ENCODE measurements around the gene LPCAT4. TPM values are rescaled to one million over a fixed set of nuclear protein-coding genes. Genes with fewer than 3 reads are reported as not detected.
A peak's percentile ranks its signal among the peaks of the same experiment; 100 is the strongest.

The LPCAT4 gene
- total and polyA plus RNA-seq, 9 of the 15 experiments (the other 6 are each of a cell fraction or from before 2014, with no cell fraction given) = 7.3 to 34.3 (median 14.4) TPM

DNA sequence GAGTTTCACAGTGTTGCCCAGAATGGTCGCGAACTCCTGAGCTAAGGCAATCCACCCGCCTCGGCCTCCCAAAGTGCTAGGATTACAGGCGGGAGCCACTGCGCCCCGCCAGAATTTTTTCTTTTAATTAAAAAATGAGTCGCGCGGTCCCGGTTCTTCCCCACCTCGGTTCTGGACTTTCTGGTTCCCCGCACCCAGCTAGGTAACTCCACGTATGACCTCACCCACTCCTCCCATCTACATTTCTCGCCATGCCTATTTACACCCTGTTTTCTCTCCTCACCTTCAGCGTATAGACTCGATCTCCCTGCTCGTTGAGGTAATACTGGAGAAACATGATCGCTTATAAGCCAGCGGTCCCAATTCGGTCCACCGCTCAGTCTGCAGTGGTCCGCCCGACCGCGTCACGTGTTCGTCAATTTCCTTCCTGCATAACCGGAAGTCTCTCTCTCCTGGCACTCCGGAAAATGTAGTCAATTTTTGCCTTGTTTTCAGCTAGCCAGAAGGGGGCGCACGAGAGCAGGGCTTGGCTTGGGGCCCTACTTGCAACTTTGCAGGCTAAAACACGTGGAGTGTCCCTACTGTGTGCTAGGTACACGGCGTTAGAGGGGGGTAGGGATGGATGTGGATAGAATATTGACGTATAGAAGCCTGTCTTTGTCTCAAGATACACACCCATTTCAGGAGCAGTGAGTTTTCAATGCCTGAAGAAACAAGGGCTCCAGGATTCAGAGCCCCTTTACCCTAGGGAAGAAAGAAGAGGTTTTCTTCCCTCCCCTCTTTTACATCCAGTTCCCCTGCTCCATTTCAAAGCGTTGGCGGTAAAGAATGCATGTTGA lies 24.0 kb downstream of the LPCAT4 start, which contains the start of the genes NOP10 and NUTM1 (continued):
- TF ChIP-seq RBM25 (IDR thresholded peaks at IDR 0.05; ENCODE audit: low read depth, low read length, severe bottlenecking) (no peak), XRCC4 (IDR thresholded peaks at IDR 0.05; ENCODE audit: extremely low read depth, insufficient read depth, insufficient read length) (no peak), GABPB1 (CRISPR knock-in tag; IDR thresholded peaks at IDR 0.05) (peak; percentile 98), ZNF274 (IDR thresholded peaks at IDR 0.05; ENCODE audit: borderline replicate concordance, low read depth, low read length) (no peak), JUND (IDR thresholded peaks at IDR 0.05; ENCODE audit: borderline replicate concordance, low read depth, low read length) (peak; percentile 63), JUND (tag; IDR thresholded peaks at IDR 0.05; ENCODE audit: borderline replicate concordance, low read depth, low read length) (peak; percentile 76; the same call in 2 of the 3 replicates), CBX8 (IDR thresholded peaks at IDR 0.05; ENCODE audit: borderline replicate concordance, extremely low read depth, low read depth, low read length, poor library complexity, severe bottlenecking) (no peak), NEUROD1 (IDR thresholded peaks at IDR 0.05; ENCODE audit: borderline replicate concordance, low read depth, low read length, partially characterized antibody) (peak; percentile 42), POLR2B (IDR thresholded peaks at IDR 0.05; ENCODE audit: low read depth, partially characterized antibody) (peak; percentile 94), HEY1 (CRISPR knock-in tag; IDR thresholded peaks at IDR 0.05; ENCODE audit: borderline replicate concordance) (no peak), SMARCE1 (IDR thresholded peaks at IDR 0.05) (peak; percentile 71), MEF2A (IDR thresholded peaks at IDR 0.05; ENCODE audit: control insufficient read depth, low read depth, low read length) (no peak), ZC3H11A (IDR thresholded peaks at IDR 0.05; ENCODE audit: low read depth, low read length) (no peak), RNF2 (IDR thresholded peaks at IDR 0.05) (peak; percentile 66), CAMTA2 (CRISPR knock-in tag; conservative IDR thresholded peaks at IDR 0.05) (no peak), TAF1 (IDR thresholded peaks at IDR 0.05; ENCODE audit: control insufficient read depth, extremely low read depth, insufficient read depth, low read length, severe bottlenecking) (peak; percentile 86), NUFIP1 (IDR thresholded peaks at IDR 0.05; ENCODE audit: partially characterized antibody) (peak; percentile 13), ZNF224 (CRISPR knock-in tag; IDR thresholded peaks at IDR 0.05) (no peak), PML (IDR thresholded peaks at IDR 0.05; ENCODE audit: low read length) (peak; percentile 76), FOXM1 (IDR thresholded peaks at IDR 0.05; ENCODE audit: low read depth) (no peak), FOXM1 (CRISPR knock-in tag; IDR thresholded peaks at IDR 0.05; ENCODE audit: low read depth) (no peak), NRF1 (conservative IDR thresholded peaks at IDR 0.05 in 1 of 2, IDR thresholded peaks at IDR 0.05 in 1 of 2) (no peak), SOX6 (IDR thresholded peaks at IDR 0.05) (0 out of 2 replicates have a peak, but pooled peaks have one; percentile 38), MXI1 (IDR thresholded peaks at IDR 0.05; ENCODE audit: low read depth, low read length) (no peak), U2AF2 (optimal IDR thresholded peaks at IDR 0.05; ENCODE audit: low read depth, low read length) (no peak)
- TF ChIP-seq, protein P1, sequence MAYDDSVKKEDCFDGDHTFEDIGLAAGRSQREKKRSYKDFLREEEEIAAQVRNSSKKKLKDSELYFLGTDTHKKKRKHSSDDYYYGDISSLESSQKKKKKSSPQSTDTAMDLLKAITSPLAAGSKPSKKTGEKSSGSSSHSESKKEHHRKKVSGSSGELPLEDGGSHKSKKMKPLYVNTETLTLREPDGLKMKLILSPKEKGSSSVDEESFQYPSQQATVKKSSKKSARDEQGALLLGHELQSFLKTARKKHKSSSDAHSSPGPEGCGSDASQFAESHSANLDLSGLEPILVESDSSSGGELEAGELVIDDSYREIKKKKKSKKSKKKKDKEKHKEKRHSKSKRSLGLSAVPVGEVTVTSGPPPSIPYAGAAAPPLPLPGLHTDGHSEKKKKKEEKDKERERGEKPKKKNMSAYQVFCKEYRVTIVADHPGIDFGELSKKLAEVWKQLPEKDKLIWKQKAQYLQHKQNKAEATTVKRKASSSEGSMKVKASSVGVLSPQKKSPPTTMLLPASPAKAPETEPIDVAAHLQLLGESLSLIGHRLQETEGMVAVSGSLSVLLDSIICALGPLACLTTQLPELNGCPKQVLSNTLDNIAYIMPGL (CRISPR knock-in tag; IDR thresholded peaks at IDR 0.05) = peak; percentile 77; the same call in 1 of the 2 replicates
- TF ChIP-seq, protein P2, sequence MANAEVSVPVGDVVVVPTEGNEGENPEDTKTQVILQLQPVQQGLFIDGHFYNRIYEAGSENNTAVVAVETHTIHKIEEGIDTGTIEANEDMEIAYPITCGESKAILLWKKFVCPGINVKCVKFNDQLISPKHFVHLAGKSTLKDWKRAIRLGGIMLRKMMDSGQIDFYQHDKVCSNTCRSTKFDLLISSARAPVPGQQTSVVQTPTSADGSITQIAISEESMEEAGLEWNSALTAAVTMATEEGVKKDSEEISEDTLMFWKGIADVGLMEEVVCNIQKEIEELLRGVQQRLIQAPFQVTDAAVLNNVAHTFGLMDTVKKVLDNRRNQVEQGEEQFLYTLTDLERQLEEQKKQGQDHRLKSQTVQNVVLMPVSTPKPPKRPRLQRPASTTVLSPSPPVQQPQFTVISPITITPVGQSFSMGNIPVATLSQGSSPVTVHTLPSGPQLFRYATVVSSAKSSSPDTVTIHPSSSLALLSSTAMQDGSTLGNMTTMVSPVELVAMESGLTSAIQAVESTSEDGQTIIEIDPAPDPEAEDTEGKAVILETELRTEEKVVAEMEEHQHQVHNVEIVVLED (CRISPR knock-in tag; IDR thresholded peaks at IDR 0.05) = no peak

Measured in K562 (cell line).